BLaER1 (cell line): ENCODE data around the gene EFHC1.

ENCODE experiments used
- H3K27ac ChIP-seq: shearing (Covaris generic); formaldehyde crosslinking; 2 replicates; pipeline ENCODE4 v1.8.1; 2022
- H3K27me3 ChIP-seq: shearing (Covaris generic); formaldehyde crosslinking; 2 replicates; pipeline ENCODE4 v1.8.1; 2022
- H3K36me3 ChIP-seq: shearing (Covaris generic); formaldehyde crosslinking; 2 replicates; pipeline ENCODE4 v1.8.1; 2022
- H3K4me1 ChIP-seq: shearing (Covaris generic); formaldehyde crosslinking; 2 replicates; pipeline ENCODE4 v1.8.1; 2022
- H3K4me2 ChIP-seq: shearing (Covaris generic); formaldehyde crosslinking; 2 replicates; pipeline ENCODE4 v1.8.1; 2022
- H3K4me3 ChIP-seq: shearing (Covaris generic); formaldehyde crosslinking; 2 replicates; pipeline ENCODE4 v1.8.1; 2022
- H3K9ac ChIP-seq: shearing (Covaris generic); formaldehyde crosslinking; 2 replicates; pipeline ENCODE4 v1.8.1; 2022
- H3K9me3 ChIP-seq: shearing (Covaris generic); formaldehyde crosslinking; 2 replicates; pipeline ENCODE4 v1.8.1; 2022
- H4K20me1 ChIP-seq: shearing (Covaris generic); formaldehyde crosslinking; 2 replicates; pipeline ENCODE4 v1.8.1; 2022
- Cebpa-rat ChIP-seq: shearing (Covaris generic); IDR thresholded peaks from 2 replicates; pipeline ENCODE4 v1.8.1; 2022

The EFHC1 gene

DNA sequence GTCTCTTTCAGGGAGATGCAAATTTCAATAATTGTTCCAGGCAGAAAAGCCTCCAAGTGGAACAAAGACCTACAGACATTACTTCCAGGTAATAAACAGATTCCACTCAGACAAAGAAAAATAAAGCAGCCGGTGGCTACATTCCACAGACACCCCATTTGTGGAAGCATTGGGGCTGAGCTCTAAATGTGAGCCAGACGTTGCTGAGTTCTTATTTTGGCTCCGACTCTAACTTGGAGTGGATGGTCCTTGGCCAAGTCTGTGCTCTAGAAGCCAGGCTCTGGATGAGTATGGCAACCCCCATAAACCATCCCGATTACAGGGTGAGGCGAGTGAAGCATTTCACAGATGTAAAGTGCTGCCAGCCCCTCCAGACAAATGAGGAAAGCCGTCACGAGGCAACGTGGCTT lies 150.2 kb downstream of the EFHC1 start:
- Histone ChIP-seq H3K36me3 (peaks cover 39% of the 10 kb centered on the region), H3K4me1 (peaks cover 90% of the 10 kb centered on the region), H3K9me3 (no peaks in the 10 kb centered on the region), H3K4me3 (no peak overlapping the region), H3K9ac (no peak overlapping the region), H3K27ac (no peak overlapping the region), H3K27me3 (no peaks in the 10 kb centered on the region), H3K4me2 (peak overlapping the region; percentile 91), H4K20me1 (peaks cover 99% of the 10 kb centered on the region)
- TF ChIP-seq Cebpa-rat = no peak

DNA sequence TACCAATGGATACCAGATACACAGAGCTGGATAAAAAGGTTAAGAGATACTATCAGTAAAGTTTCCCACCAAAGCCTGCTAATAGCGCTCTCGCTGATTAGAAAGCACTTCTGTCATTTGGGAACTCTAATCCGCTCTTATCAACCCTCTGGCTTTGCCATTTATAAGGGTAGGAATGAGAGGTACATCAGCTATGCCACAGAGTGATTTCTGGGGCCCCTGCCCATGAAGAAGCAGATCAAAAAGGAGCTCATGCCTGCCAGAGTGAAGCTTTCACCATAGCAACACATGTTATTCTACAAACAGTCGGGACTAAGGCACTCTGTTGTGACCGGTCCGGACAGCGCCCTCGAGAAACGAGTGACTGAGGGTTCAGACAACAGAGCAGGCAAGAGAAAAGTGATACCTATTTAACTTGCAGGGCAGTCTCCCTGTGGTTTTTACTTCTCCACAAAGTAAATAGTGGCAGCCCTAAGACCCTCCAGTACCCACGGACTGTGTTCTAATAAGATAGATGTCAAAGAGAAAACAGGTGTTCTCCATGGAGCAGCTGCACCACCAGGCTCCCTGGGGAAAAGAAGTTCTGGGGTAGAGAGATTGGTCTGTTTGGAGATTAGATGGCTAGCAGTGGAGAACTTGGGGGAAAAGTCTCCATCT lies 151.1 kb downstream of the EFHC1 start:
- no peak for TF ChIP-seq Cebpa-rat
- H3K27ac ChIP-seq = 0 out of 2 replicates have a peak overlapping the region, but pooled peaks have one; percentile 25
- no peaks in the 10 kb centered on the region for H3K9me3 ChIP-seq
- peaks cover 99% of the 10 kb centered on the region for H4K20me1 ChIP-seq
- H3K4me3 ChIP-seq = no peak overlapping the region
- peaks cover 90% of the 10 kb centered on the region for H3K4me1 ChIP-seq
- peaks cover 30% of the 10 kb centered on the region for H3K36me3 ChIP-seq
- H3K27me3 ChIP-seq = no peaks in the 10 kb centered on the region
- peak overlapping the region; percentile 91 for H3K4me2 ChIP-seq
- H3K9ac ChIP-seq = no peak overlapping the region

DNA sequence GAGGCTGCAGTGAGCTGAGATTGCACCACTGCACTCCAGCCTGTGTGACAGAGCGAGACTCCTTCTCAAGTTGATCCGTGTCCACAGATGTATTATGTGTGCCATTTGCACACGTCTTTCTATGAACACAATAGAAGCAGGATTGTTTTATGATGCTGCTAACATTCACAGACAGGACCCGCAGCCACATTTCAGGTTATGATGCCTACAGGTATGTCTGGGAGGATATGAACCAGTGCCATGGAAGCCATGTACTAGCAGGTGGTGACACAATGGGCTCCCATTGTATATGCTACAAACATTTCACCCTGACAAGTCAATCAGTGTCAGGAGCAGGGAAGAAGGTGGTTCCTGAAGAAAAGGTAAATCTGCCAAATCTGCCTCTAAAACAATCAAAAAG lies 152.4 kb downstream of the EFHC1 start:
- peaks cover 91% of the 10 kb centered on the region for H4K20me1 ChIP-seq
- H3K9ac ChIP-seq = no peak overlapping the region
- no peaks in the 10 kb centered on the region for H3K9me3 ChIP-seq
- no peak overlapping the region for H3K27ac ChIP-seq
- no peak for TF ChIP-seq Cebpa-rat
- H3K4me2 ChIP-seq = peak overlapping the region; percentile 91
- H3K36me3 ChIP-seq = peaks cover 16% of the 10 kb centered on the region
- peaks cover 79% of the 10 kb centered on the region for H3K4me1 ChIP-seq
- H3K27me3 ChIP-seq = no peaks in the 10 kb centered on the region
- 0 out of 2 replicates have a peak overlapping the region, but pooled peaks have one; percentile 87 for H3K4me3 ChIP-seq

DNA sequence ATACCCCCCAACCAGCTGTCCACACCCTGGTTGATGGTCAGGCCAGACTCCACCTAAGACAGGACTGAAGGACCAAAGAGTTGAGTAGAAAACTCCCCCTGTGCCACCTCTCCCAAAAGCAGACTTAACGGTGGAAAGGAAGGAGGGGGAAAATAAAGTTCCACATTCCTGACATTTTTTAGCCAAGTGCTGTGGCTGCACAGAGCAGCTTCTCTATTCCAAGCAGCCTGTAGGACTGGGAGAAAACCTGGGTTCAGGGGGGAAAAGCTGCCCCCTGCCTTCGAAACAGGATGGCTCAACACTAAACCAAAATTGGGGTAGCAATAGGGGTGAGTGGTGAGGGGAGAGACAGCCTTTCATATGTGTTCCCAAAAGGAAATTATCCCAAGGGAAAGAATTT lies 153.2 kb downstream of the EFHC1 start:
- Histone ChIP-seq H3K9ac (peak overlapping the region; percentile 78), H3K4me2 (peak overlapping the region; percentile 91), H3K27ac (no peak overlapping the region; the same call in 1 of the 2 replicates), H4K20me1 (peaks cover 83% of the 10 kb centered on the region), H3K27me3 (no peaks in the 10 kb centered on the region), H3K4me1 (peaks cover 79% of the 10 kb centered on the region), H3K4me3 (peak overlapping the region; percentile 87; the same call in 1 of the 2 replicates), H3K36me3 (peaks cover 9% of the 10 kb centered on the region), H3K9me3 (no peaks in the 10 kb centered on the region)
- TF ChIP-seq Cebpa-rat = no peak
